HepG2 (cell line): ENCODE results near the gene GDF9. TPM values are rescaled to one million over a fixed set of nuclear protein-coding genes. Genes with fewer than 3 reads are reported as not detected.

Experiments used
- ATF1 ChIP-seq: IDR thresholded peaks from 2 replicates; pipeline ENCODE4 v1.6.1; 2016; ENCODE audit warnings: mild to moderate bottlenecking, control low read depth
- ESRRA ChIP-seq: sonication (generic); formaldehyde crosslinking; IDR thresholded peaks from 2 replicates; pipeline ENCODE4 v1.5.1; 2020; ENCODE audit warnings: mild to moderate bottlenecking, low read depth, missing genetic modification reagents
- MBD4 ChIP-seq: IDR thresholded peaks from 2 replicates; pipeline ENCODE4 v1.6.1; 2012; ENCODE audit warnings: low read length, inconsistent platforms, borderline replicate concordance
- SNAPC2 ChIP-seq: sonication (generic); formaldehyde crosslinking; IDR thresholded peaks from 2 replicates; pipeline ENCODE4 v1.8.1; 2022; ENCODE audit warnings: mild to moderate bottlenecking, missing genetic modification reagents
- TBX2 ChIP-seq: sonication (generic); formaldehyde crosslinking; IDR thresholded peaks from 2 replicates; pipeline ENCODE4 v1.5.0; 2020; ENCODE audit warnings: missing genetic modification reagents, mild to moderate bottlenecking, borderline replicate concordance
- TCF7L2 ChIP-seq: IDR thresholded peaks from 2 replicates; pipeline ENCODE4 v1.6.1; 2011; ENCODE audit warnings: mild to moderate bottlenecking, low read depth, low read length, moderate library complexity
- ZNF468 ChIP-seq: sonication (generic); formaldehyde crosslinking; IDR thresholded peaks from 2 replicates; pipeline ENCODE4 v1.8.0; 2022; ENCODE audit warnings: mild to moderate bottlenecking, moderate library complexity, missing genetic modification reagents
- ZNF646 ChIP-seq: sonication (generic); formaldehyde crosslinking; IDR thresholded peaks from 2 replicates; pipeline ENCODE4 v1.9.0; 2021; ENCODE audit warnings: mild to moderate bottlenecking, missing genetic modification reagents
- ZNF790 ChIP-seq: sonication (generic); formaldehyde crosslinking; IDR thresholded peaks from 2 replicates; pipeline ENCODE4 v1.8.0; 2022; ENCODE audit warnings: missing genetic modification reagents, mild to moderate bottlenecking, borderline replicate concordance
- ZNF816 ChIP-seq: sonication (generic); formaldehyde crosslinking; IDR thresholded peaks from 2 replicates; pipeline ENCODE4 v1.8.0; 2022; ENCODE audit warnings: missing genetic modification reagents, mild to moderate bottlenecking, borderline replicate concordance
- ZUFSP ChIP-seq: sonication (generic); formaldehyde crosslinking; IDR thresholded peaks from 2 replicates; pipeline ENCODE4 v1.9.0; 2021; ENCODE audit warnings: missing genetic modification reagents, mild to moderate bottlenecking, borderline replicate concordance
- polyA plus RNA-seq, 8 experiments: library from polyadenylated mRNA; depleted of rRNA in 3 of 8; stranded (reverse) in 7 of 8; unstranded in 1 of 8; fragments of >200 nt; fragmentation: Illumina TruSeq in 4 of 8; extraction: Trizol in 4 of 8; gene quantifications; 2 replicates each; pipeline versions ENCODE4 v1.2.1 to v1.2.3, GENCODE V29; 2011 to 2016; ENCODE audit warnings: low read depth in 4 of 8, missing spikeins in 1 of 8, mixed read lengths in 1 of 8; ENCODE audit not compliant: insufficient read depth in 1 of 8
- total RNA-seq, 5 experiments: library from RNA; depleted of rRNA; stranded (reverse); fragments of >200 nt; fragmentation: Illumina TruSeq; extraction: Trizol; gene quantifications; 2 replicates each; pipeline ENCODE4 v1.2.3, GENCODE V29; 2016; ENCODE audit warnings: low read depth in 1 of 5
- TF ChIP-seq, protein P1 (sequence below): sonication (generic); formaldehyde crosslinking; IDR thresholded peaks from 2 replicates; pipeline ENCODE4 v1.4.0; 2020; ENCODE audit warnings: missing genetic modification reagents
- TF ChIP-seq, protein P2 (sequence below): sonication (generic); formaldehyde crosslinking; IDR thresholded peaks from 2 replicates; pipeline ENCODE4 v1.5.0; 2020; ENCODE audit warnings: missing genetic modification reagents

The GDF9 gene
- total and polyA plus RNA-seq, 2 of the 13 experiments (the other 11 are each of a cell fraction or from before 2014, with no cell fraction given): 0.33 to 0.38 TPM

DNA sequence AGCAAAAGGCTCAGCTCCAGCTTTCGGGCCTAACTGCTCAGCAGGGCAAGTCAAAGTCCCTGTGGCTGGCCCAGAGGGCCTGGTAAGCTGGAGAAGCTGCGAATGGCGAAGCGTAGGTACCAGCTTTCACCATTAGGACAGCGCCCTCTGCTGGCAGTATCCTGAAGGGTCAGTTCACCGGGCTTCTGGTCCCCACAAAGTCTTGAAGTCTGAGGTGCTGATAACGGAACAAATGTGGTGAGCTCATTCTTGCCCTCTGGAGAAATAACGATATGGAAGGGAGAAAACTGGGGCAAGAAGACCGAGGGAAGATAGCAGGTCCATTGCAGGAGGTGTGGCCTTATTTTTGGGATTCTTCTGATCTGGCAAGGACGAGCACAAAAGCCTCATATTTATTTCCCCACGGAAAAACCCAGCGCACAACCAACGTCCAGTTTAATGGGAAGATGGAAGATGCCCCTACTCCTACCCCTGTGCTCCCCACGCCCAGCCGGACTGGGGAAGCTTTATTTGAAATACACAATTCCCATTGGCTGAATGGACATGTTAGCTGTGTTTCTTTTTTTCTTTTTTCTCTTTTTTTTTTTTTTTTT is 46.0 kb downstream of the GDF9 start (continued):
- TF ChIP-seq ZNF646 (CRISPR knock-in tag) (no peak), ZUFSP (CRISPR knock-in tag) (no peak), MBD4 (no peak), TBX2 (CRISPR knock-in tag) (no peak), ZNF790 (CRISPR knock-in tag) (no peak), ZNF468 (CRISPR knock-in tag) (no peak), ZNF816 (CRISPR knock-in tag) (no peak), ATF1 (no peak), TCF7L2 (no peak), SNAPC2 (no peak), ESRRA (CRISPR knock-in tag) (no peak)
- TF ChIP-seq, protein P1, sequence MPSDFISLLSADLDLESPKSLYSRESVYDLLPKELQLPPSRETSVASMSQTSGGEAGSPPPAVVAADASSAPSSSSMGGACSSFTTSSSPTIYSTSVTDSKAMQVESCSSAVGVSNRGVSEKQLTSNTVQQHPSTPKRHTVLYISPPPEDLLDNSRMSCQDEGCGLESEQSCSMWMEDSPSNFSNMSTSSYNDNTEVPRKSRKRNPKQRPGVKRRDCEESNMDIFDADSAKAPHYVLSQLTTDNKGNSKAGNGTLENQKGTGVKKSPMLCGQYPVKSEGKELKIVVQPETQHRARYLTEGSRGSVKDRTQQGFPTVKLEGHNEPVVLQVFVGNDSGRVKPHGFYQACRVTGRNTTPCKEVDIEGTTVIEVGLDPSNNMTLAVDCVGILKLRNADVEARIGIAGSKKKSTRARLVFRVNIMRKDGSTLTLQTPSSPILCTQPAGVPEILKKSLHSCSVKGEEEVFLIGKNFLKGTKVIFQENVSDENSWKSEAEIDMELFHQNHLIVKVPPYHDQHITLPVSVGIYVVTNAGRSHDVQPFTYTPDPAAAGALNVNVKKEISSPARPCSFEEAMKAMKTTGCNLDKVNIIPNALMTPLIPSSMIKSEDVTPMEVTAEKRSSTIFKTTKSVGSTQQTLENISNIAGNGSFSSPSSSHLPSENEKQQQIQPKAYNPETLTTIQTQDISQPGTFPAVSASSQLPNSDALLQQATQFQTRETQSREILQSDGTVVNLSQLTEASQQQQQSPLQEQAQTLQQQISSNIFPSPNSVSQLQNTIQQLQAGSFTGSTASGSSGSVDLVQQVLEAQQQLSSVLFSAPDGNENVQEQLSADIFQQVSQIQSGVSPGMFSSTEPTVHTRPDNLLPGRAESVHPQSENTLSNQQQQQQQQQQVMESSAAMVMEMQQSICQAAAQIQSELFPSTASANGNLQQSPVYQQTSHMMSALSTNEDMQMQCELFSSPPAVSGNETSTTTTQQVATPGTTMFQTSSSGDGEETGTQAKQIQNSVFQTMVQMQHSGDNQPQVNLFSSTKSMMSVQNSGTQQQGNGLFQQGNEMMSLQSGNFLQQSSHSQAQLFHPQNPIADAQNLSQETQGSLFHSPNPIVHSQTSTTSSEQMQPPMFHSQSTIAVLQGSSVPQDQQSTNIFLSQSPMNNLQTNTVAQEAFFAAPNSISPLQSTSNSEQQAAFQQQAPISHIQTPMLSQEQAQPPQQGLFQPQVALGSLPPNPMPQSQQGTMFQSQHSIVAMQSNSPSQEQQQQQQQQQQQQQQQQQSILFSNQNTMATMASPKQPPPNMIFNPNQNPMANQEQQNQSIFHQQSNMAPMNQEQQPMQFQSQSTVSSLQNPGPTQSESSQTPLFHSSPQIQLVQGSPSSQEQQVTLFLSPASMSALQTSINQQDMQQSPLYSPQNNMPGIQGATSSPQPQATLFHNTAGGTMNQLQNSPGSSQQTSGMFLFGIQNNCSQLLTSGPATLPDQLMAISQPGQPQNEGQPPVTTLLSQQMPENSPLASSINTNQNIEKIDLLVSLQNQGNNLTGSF (CRISPR knock-in tag): no peak
- TF ChIP-seq, protein P2, sequence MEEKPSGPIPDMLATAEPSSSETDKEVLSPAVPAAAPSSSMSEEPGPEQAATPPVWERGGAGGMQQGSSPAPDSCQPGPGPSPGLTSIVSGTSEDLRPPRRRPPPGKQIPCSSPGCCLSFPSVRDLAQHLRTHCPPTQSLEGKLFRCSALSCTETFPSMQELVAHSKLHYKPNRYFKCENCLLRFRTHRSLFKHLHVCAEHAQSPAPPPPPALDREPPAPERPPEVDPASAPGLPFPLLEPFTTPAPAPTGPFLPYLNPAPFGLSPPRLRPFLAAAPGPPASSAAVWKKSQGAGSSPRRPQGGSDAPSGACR (CRISPR knock-in tag): no peak
